ENCODE measurements around the gene DNMT1.

The DNMT1 gene

GRCh38 chr19:10158485-10158884, 36.3 kb downstream of the DNMT1 start:
- no peak for TF ChIP-seq CTCF (IDR thresholded peaks at IDR 0.05; ENCODE audit: borderline replicate concordance, control extremely low read depth, extremely low read depth, insufficient read depth, missing control alignments)
- in situ Hi-C loops (cut with MboI; ENCODE audit: low sequenced_read_pairs, unreplicated experiment), result no loop called here
- no peak for DNase-seq (ENCODE audit: low spot score)

GRCh38 chr19:10158071-10158470, 36.7 kb downstream of the DNMT1 start:
- in situ Hi-C loops (cut with MboI; ENCODE audit: low sequenced_read_pairs, unreplicated experiment), result no loop called here

GRCh38 chr19:10155839-10156238, 38.9 kb downstream of the DNMT1 start:
- DNase-seq (ENCODE audit: low spot score), result no peak
- in situ Hi-C loops (cut with MboI; ENCODE audit: low sequenced_read_pairs, unreplicated experiment), result no loop called here
- TF ChIP-seq CTCF (IDR thresholded peaks at IDR 0.05; ENCODE audit: borderline replicate concordance, control extremely low read depth, extremely low read depth, insufficient read depth, missing control alignments), result no peak

More at GRCh38 chr19:10158071-10158470, 36.7 kb downstream of the DNMT1 start:
- no peak for DNase-seq (ENCODE audit: low spot score)
- no peak for TF ChIP-seq CTCF (IDR thresholded peaks at IDR 0.05; ENCODE audit: borderline replicate concordance, control extremely low read depth, extremely low read depth, insufficient read depth, missing control alignments)

- TF ChIP-seq CTCF (IDR thresholded peaks at IDR 0.05; ENCODE audit: borderline replicate concordance, control extremely low read depth, extremely low read depth, insufficient read depth, missing control alignments), result no peak
- no peak for DNase-seq (ENCODE audit: low spot score)
- in situ Hi-C loops (cut with MboI; ENCODE audit: low sequenced_read_pairs, unreplicated experiment), result no loop called here
Measured at GRCh38 chr19:10152100-10152499, 42.7 kb downstream of the DNMT1 start.

- TF ChIP-seq CTCF (IDR thresholded peaks at IDR 0.05; ENCODE audit: borderline replicate concordance, control extremely low read depth, extremely low read depth, insufficient read depth, missing control alignments), result no peak
- DNase-seq (ENCODE audit: low spot score), result no peak
- in situ Hi-C loops (cut with MboI; ENCODE audit: low sequenced_read_pairs, unreplicated experiment), result no loop called here
Measured at GRCh38 chr19:10151521-10151920, 43.2 kb downstream of the DNMT1 start.

GRCh38 chr19:10149427-10149826, 45.3 kb downstream of the DNMT1 start:
- DNase-seq (ENCODE audit: low spot score), result no peak

More at GRCh38 chr19:10149427-10149826, 45.3 kb downstream of the DNMT1 start:
- in situ Hi-C loops (cut with MboI; ENCODE audit: low sequenced_read_pairs, unreplicated experiment), result no loop called here
- TF ChIP-seq CTCF (IDR thresholded peaks at IDR 0.05; ENCODE audit: borderline replicate concordance, control extremely low read depth, extremely low read depth, insufficient read depth, missing control alignments), result no peak

All from GM13976 (cell line).